LHCN-M2 (cell line): ENCODE measurements around the gene FRMD4B. TPM values are rescaled to one million over a fixed set of nuclear protein-coding genes. Genes with fewer than 3 reads are reported as not detected.

Experiments used
- DNase-seq: peaks from one replicate; pipeline ENCODE4 v3.0.0-alpha.2; 2012; ENCODE audit warnings: low read depth
- total RNA-seq: library from RNA; depleted of rRNA; stranded (reverse); fragments of >200 nt; gene quantifications from 2 replicates; pipeline ENCODE4 v1.2.3, GENCODE V29; 2014

The FRMD4B gene
- total RNA-seq, 1 experiment from 2014 or later = 5.6 TPM

GRCh38 chr3:69178082-69178481 lies 207.8 kb downstream of the FRMD4B start:
- no peak for DNase-seq

GRCh38 chr3:69174871-69175737 lies 210.8 kb downstream of the FRMD4B start:
- peak; percentile 51 for DNase-seq

GRCh38 chr3:69174445-69174844 lies 211.4 kb downstream of the FRMD4B start:
- no peak for DNase-seq

- no peak for DNase-seq
Measured at GRCh38 chr3:69172058-69172457, 213.8 kb downstream of the FRMD4B start.

GRCh38 chr3:69166446-69166845 lies 219.4 kb downstream of the FRMD4B start:
- no peak for DNase-seq

GRCh38 chr3:69165744-69166143 lies 220.1 kb downstream of the FRMD4B start:
- DNase-seq = no peak

GRCh38 chr3:69164296-69164695 lies 221.6 kb downstream of the FRMD4B start:
- DNase-seq = no peak

- no peak for DNase-seq
Measured at GRCh38 chr3:69162308-69162980, 223.4 kb downstream of the FRMD4B start.

- peak; percentile 44 for DNase-seq
Measured at GRCh38 chr3:69161587-69162307, 224.1 kb downstream of the FRMD4B start.

GRCh38 chr3:69160525-69160924 lies 225.4 kb downstream of the FRMD4B start:
- no peak for DNase-seq

- DNase-seq = no peak
Measured at GRCh38 chr3:69160107-69160506, 225.8 kb downstream of the FRMD4B start.

GRCh38 chr3:69149586-69149985 lies 236.3 kb downstream of the FRMD4B start:
- no peak for DNase-seq

GRCh38 chr3:69145688-69146087 lies 240.2 kb downstream of the FRMD4B start:
- no peak for DNase-seq

GRCh38 chr3:69144631-69145245 lies 241.2 kb downstream of the FRMD4B start:
- DNase-seq = no peak

GRCh38 chr3:69143612-69144011 lies 242.3 kb downstream of the FRMD4B start:
- DNase-seq = no peak

- no peak for DNase-seq
Measured at GRCh38 chr3:69142797-69143454, 243.0 kb downstream of the FRMD4B start.

GRCh38 chr3:69142090-69142489 lies 243.8 kb downstream of the FRMD4B start:
- no peak for DNase-seq

GRCh38 chr3:69141313-69141712 lies 244.6 kb downstream of the FRMD4B start:
- DNase-seq = no peak

- no peak for DNase-seq
Measured at GRCh38 chr3:69137412-69137811, 248.5 kb downstream of the FRMD4B start.

GRCh38 chr3:69137005-69137404 lies 248.9 kb downstream of the FRMD4B start:
- no peak for DNase-seq

GRCh38 chr3:69130689-69131088 lies 255.2 kb downstream of the FRMD4B start:
- DNase-seq = no peak
